Neural cell (in vitro differentiated cells): ENCODE data around the gene TSPAN18. TPM values are rescaled to one million over a fixed set of nuclear protein-coding genes. Genes with fewer than 3 reads are reported as not detected.

Experiments
- H2AFZ ChIP-seq: fragments of 200-600, 300-800 bp; sonication (generic), shearing (Covaris generic); 2 replicates; pipeline ENCODE4 v1.6.0; 2014; ENCODE audit warnings: low read depth, mild to moderate bottlenecking, antibody characterized with exemption, low read length, moderate library complexity
- H3F3A ChIP-seq: fragments of 200-600 bp; shearing (Covaris generic); 2 replicates; pipeline ENCODE4 v1.6.1; 2016; ENCODE audit warnings: mild to moderate bottlenecking, moderate library complexity, mixed read lengths, antibody characterized with exemption, low read length; ENCODE audit not compliant: insufficient read depth, poor library complexity, severe bottlenecking
- H3K27ac ChIP-seq: fragments of 200-600, 300-800 bp; sonication (generic), shearing (Covaris generic); 2 replicates; pipeline ENCODE4 v1.5.1; 2014; ENCODE audit warnings: mild to moderate bottlenecking, low read length, moderate library complexity
- H3K27me3 ChIP-seq: fragments of 300-800, 200-600 bp; sonication (generic), shearing (Covaris generic); 2 replicates; pipeline ENCODE4 v1.6.0; 2014; ENCODE audit warnings: mild to moderate bottlenecking, low read depth, low read length, moderate library complexity; ENCODE audit not compliant: insufficient read depth
- H3K36me3 ChIP-seq: fragments of 300-800, 200-600 bp; sonication (generic), shearing (Covaris generic); 2 replicates; pipeline ENCODE4 v1.5.1; 2014; ENCODE audit warnings: mild to moderate bottlenecking, antibody characterized with exemption, low read length, moderate library complexity; ENCODE audit not compliant: insufficient read depth
- H3K4me2 ChIP-seq: fragments of 300-800, 200-600 bp; sonication (generic), shearing (Covaris generic); 2 replicates; pipeline ENCODE4 v1.6.0; 2014; ENCODE audit warnings: mild to moderate bottlenecking, low read length
- H3K4me3 ChIP-seq: fragments of 300-800, 200-600 bp; sonication (generic), shearing (Covaris generic); 2 replicates; pipeline ENCODE4 v1.5.1; 2014; ENCODE audit warnings: mild to moderate bottlenecking, low read length, moderate library complexity
- H3K79me2 ChIP-seq: fragments of 200-600 bp; shearing (Covaris generic); replicated peaks from 2 replicates; pipeline ENCODE4 v1.6.0; 2014; ENCODE audit warnings: mild to moderate bottlenecking, low read length, moderate library complexity; ENCODE audit not compliant: insufficient read depth
- H3K9ac ChIP-seq: fragments of 300-800, 200-600 bp; sonication (generic), shearing (Covaris generic); 2 replicates; pipeline ENCODE4 v1.6.1; 2016; ENCODE audit warnings: mild to moderate bottlenecking, low read length, mixed read lengths
- H3K9me2 ChIP-seq: fragments of 200-600 bp; shearing (Covaris generic); 2 replicates; pipeline ENCODE4 v1.6.1; 2016; ENCODE audit warnings: mild to moderate bottlenecking, low read length, mixed read lengths; ENCODE audit not compliant: insufficient read depth
- H3K9me3 ChIP-seq: fragments of 200-600, 300-800 bp; sonication (generic), shearing (Covaris generic); 2 replicates; pipeline ENCODE4 v1.6.1; 2016; ENCODE audit warnings: mild to moderate bottlenecking, mixed run types, low read length, moderate library complexity, mixed read lengths
- H4K20me1 ChIP-seq: fragments of 200-600 bp; shearing (Covaris generic); 2 replicates; pipeline ENCODE4 v1.6.1; 2016; ENCODE audit warnings: mild to moderate bottlenecking, mixed run types; ENCODE audit not compliant: insufficient read depth
- CTCF ChIP-seq: fragments of 450-650 bp; IDR thresholded peaks from 2 replicates; pipeline ENCODE4 v1.5.1; 2014; ENCODE audit warnings: antibody characterized with exemption, mild to moderate bottlenecking, moderate library complexity; ENCODE audit not compliant: poor library complexity, severe bottlenecking
- EP300 ChIP-seq: fragments of 450-650 bp; conservative IDR thresholded peaks from 2 replicates; pipeline ENCODE4 v1.6.1; 2014; ENCODE audit warnings: antibody characterized with exemption, mild to moderate bottlenecking, moderate library complexity; ENCODE audit not compliant: poor library complexity, severe bottlenecking
- EZH2 ChIP-seq: fragments of 200-600, 300-800 bp; shearing (Covaris generic), sonication (generic); IDR thresholded peaks from 2 replicates; pipeline ENCODE4 v1.6.1; 2014; ENCODE audit warnings: antibody characterized with exemption, low read length, borderline replicate concordance, mild to moderate bottlenecking; ENCODE audit not compliant: insufficient read depth, poor library complexity, severe bottlenecking
- MXI1 ChIP-seq: fragments of 450-650 bp; conservative IDR thresholded peaks from 2 replicates; pipeline ENCODE4 v1.6.1; 2014; ENCODE audit warnings: antibody characterized with exemption, mild to moderate bottlenecking; ENCODE audit not compliant: poor library complexity, severe bottlenecking
- POLR2AphosphoS5 ChIP-seq: IDR thresholded peaks from 2 replicates; pipeline ENCODE4 v1.6.1; 2012
- RAD21 ChIP-seq: fragments of 450-650 bp; conservative IDR thresholded peaks from 2 replicates; pipeline ENCODE4 v1.6.1; 2014; ENCODE audit warnings: antibody characterized with exemption, mild to moderate bottlenecking, moderate library complexity
- REST ChIP-seq: IDR thresholded peaks from 2 replicates; pipeline ENCODE4 v1.6.1; 2012; ENCODE audit warnings: borderline replicate concordance
- SMC3 ChIP-seq: fragments of 450-650 bp; conservative IDR thresholded peaks from 2 replicates; pipeline ENCODE4 v1.6.1; 2014; ENCODE audit warnings: antibody characterized with exemption, mild to moderate bottlenecking, moderate library complexity; ENCODE audit not compliant: poor library complexity
- TAF1 ChIP-seq: IDR thresholded peaks from 2 replicates; pipeline ENCODE4 v1.6.1; 2012; ENCODE audit warnings: low read depth
- polyA plus RNA-seq: library from polyadenylated mRNA; depleted of rRNA; stranded (reverse); fragments of >200 nt; gene quantifications from 2 replicates; pipeline ENCODE4 v1.2.3, GENCODE V29; 2014

The TSPAN18 gene
- polyA plus RNA-seq, 1 donor from 2014 or later: 8.4 TPM

- H2AFZ ChIP-seq: no peak overlapping the region
- no peaks in the 10 kb centered on the region for H4K20me1 ChIP-seq
- no peaks in the 10 kb centered on the region for H3K27me3 ChIP-seq
- H3K9me2 ChIP-seq: no peaks in the 10 kb centered on the region
- TF ChIP-seq MXI1: no peak
- TF ChIP-seq POLR2AphosphoS5: no peak
- TF ChIP-seq TAF1: no peak
- no peak for TF ChIP-seq RAD21
- TF ChIP-seq SMC3: no peak
- no peak for TF ChIP-seq REST
- no peak for TF ChIP-seq EZH2
- no peak for TF ChIP-seq CTCF
- TF ChIP-seq EP300: no peak
- H3K36me3 ChIP-seq: no peaks in the 10 kb centered on the region
- no peak overlapping the region for H3K4me3 ChIP-seq
- H3K79me2 ChIP-seq: peaks cover 27% of the 10 kb centered on the region
- H3K4me2 ChIP-seq: no peak overlapping the region
- no peak overlapping the region for H3K9ac ChIP-seq
- H3K9me3 ChIP-seq: no peaks in the 10 kb centered on the region
- H3F3A ChIP-seq: no peaks in the 10 kb centered on the region
- no peak overlapping the region for H3K27ac ChIP-seq
Observed at GRCh38 chr11:44725757-44726282, 942 bp upstream of the TSPAN18 start.

- Histone ChIP-seq H3K4me3 (peak overlapping the region; percentile 96), H4K20me1 (no peaks in the 10 kb centered on the region), H3F3A (no peaks in the 10 kb centered on the region), H3K9me2 (no peaks in the 10 kb centered on the region), H3K79me2 (peaks cover 40% of the 10 kb centered on the region), H2AFZ (peak overlapping the region; percentile 73), H3K4me2 (peak overlapping the region; percentile 44), H3K27me3 (no peaks in the 10 kb centered on the region), H3K36me3 (no peaks in the 10 kb centered on the region), H3K27ac (no peak overlapping the region), H3K9ac (peak overlapping the region; percentile 86), H3K9me3 (no peaks in the 10 kb centered on the region)
- TF ChIP-seq TAF1 (no peak), CTCF (no peak), MXI1 (peak; percentile 0)
Observed at GRCh38 chr11:44727114-44727372, 281 bp downstream of the TSPAN18 start.
